ENCODE measurements around the gene NPC1L1.
A peak's percentile ranks its signal among the peaks of the same experiment; 100 is the strongest.

Gene NPC1L1

DNA sequence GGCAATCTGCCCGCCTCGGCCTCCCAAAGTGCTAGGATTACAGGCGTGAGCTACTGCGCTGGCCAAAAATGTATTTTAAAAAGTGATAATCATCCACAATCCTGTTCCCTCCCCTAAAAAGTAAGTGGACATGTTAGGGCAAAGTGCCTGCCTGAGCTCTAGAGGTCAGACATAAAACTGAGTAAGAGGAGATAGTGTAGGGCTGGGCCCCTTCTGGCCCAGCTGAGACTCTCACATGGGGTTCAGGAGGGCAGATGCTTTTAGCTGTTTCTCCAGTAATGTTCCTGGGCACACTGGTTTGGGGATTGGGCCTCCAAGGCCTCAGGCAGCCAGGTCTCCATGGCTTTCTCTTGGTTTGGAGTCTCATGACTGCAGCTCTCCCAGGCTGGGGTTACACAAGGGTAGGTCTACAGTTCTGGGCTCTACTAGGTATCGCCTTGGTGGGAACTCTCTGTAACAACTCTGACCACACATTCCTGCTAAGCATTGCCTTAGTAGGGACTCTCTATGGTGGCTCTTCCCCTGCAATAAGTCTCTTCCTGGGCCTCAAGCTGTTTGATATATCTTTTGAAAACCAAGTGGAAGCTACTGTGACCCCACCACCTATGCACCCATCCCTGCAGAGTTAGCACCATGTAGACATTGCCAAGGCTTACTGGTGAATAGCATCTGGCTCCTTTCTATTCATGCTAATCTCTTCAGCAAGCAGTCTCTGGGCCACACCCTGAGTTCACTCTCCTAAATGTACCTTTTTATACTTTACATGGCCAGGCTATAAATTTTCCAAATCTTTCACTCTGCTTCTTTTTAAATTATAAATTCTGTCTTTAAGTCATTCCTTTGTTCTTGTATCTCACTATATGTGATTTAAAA, 43.7 kb downstream of the NPC1L1 start:
- DNase-seq = no peak

- no peak for DNase-seq
These were observed 44.7 kb downstream of the NPC1L1 start for GRCh38 chr7:44496385-44496784.

GRCh38 chr7:44494960-44495359, 46.2 kb downstream of the NPC1L1 start:
- no peak for DNase-seq

GRCh38 chr7:44491229-44491628, 49.9 kb downstream of the NPC1L1 start:
- DNase-seq = no peak

DNA sequence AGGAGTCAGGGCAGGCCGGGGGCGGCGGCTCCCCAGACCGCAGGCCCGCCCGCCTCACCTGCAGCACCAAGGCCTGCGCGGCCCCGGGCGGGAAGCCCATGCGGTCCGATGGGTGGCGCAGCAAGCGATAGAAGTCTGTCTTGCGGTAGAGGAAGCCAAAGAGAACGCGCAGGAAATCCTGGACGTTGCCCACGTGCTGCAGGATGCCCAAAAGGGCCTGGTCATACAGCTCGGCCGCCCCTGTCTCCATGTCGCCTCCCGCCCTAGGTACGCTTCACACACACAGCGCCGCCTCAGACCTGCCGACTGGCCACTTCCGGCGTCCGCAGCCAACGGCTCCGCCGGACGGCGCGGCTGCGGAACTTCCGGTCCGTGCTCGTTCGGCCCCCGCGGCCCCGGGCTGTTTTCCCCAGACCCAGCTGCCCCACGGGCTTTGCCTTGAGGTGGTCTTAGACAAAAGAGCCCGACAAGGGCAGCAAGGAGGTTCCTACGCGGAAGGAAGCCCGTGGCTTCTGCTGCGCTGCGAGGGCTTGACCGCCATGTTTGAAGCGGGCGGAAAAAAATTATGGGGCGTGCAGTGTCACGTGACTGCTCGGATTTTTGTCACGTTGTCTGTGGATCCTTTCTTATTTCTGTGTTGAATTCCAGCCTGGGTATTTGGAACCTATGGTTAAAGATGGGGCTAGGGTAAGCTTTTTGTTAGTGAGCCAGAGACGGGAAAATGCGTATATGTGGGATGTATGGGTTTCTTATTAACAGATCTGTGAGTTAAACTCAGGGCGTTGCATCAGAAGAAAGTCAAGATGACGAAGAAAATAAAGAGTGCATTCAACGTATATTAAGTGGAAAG, 50.6 kb downstream of the NPC1L1 start, which contains the start of gene NUDCD3:
TSS of gene NUDCD3 (minus strand) at position 308 of the 850 bp plus-strand sequence. CDS start at position 250, 58 bp downstream.
- DNase-seq = peak; percentile 83

- DNase-seq = no peak
These were observed 51.2 kb downstream of the NPC1L1 start for GRCh38 chr7:44489955-44490350.

- DNase-seq = no peak
These were observed 52.2 kb downstream of the NPC1L1 start for GRCh38 chr7:44488955-44489354.

- DNase-seq = no peak
These were observed 54.4 kb downstream of the NPC1L1 start for GRCh38 chr7:44486693-44487092.

- no peak for DNase-seq
These were observed 55.1 kb downstream of the NPC1L1 start for GRCh38 chr7:44486001-44486400.

DNA sequence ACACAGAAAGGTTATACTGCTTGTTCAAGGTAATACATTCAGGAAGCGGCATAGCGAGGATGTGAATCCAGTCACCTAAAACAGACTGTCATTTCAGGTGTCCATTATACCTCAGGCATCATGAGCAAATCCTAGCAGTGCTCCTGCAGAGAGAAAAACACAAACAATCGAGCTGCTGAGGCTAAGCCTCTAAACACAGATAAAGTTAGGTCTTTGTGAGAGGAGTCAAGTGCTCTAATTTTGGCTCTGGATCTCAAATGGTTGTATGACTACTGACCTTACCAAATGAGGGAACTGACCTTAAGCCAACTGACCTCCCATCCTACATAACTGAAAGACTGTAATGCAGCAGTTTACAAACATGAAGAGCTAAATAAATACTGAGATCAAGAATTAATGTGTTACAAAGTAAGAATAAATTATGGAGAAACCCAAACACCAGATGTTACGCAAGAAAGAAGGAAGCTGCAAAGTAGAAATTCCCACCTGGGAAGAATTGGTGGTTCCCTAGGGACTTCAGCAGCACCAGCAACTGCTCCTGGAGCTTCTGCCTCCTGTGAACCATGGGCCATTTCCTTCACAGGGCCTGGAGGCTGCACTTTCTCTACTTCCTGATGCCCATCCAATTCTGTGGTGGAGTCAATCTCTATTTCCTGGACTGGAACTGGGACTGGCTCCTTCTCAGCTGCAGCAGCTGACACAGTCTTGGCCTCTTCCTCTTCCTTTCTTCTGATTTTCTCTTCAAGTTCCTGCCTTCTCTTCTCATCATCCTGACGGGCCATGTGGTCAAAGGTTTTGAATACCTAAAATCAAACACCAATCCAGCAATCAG, 56.4 kb downstream of the NPC1L1 start:
- DNase-seq = no peak

GRCh38 chr7:44482502-44483485, 58.3 kb downstream of the NPC1L1 start:
- no peak for DNase-seq

DNA sequence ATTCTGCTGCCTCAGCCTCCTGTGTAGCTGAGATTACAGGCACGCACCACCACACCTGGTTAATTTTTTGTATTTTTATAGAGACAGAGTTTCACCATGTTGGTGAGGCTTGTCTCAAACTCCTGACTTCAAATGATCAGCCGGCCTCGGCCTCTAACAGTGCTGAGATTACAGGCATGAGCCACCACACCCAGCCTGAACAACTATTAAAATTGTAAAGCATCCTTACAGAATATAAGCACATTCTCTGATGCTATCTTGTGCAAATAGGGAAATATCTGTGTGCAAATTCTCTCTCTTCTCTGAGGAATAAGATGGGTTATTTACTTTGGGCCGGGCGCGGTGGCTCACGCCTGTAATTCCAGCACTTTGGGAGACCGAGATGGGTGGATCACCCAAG, 63.2 kb downstream of the NPC1L1 start:
- DNase-seq = no peak

GRCh38 chr7:44477063-44477830, 63.9 kb downstream of the NPC1L1 start:
- DNase-seq = peak; percentile 45

DNA sequence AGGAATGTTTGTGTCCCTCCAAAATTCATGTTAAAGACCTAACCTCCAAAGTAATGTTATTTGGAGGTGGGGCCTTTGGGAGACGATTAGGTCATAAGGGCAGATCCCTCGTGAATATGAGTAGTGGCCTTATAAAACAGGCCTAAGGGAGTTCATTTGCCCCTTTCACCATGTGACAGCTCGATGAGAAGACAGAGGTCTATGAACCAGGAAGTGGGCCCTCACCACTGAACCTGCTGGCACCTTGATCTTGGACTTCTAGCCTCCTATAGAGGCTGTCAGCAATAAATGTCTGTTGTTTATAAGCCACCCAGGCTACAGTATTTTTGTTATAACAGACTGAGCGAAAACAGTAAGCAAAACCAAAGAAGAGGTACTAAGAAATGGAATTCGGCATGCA, 64.8 kb downstream of the NPC1L1 start:
- DNase-seq = no peak

DNA sequence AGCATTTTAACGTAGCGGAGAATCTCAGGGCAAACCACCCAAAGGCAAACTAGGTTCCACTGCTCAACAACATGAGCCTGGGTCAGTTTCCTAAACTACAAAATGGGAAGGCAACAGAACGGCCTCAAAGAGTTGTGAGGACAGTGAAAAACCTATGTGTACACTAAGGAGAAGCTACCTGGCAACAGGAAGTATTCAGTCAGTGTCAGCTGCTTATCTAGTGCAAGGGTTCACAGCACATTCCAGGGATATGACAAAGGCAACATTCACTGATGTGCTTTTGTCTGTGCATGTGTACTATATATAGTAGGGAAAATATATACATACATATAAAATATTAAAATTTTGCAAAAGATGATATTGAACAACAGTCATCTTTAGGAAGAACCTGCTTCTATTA, 67.8 kb downstream of the NPC1L1 start:
- no peak for DNase-seq

DNA sequence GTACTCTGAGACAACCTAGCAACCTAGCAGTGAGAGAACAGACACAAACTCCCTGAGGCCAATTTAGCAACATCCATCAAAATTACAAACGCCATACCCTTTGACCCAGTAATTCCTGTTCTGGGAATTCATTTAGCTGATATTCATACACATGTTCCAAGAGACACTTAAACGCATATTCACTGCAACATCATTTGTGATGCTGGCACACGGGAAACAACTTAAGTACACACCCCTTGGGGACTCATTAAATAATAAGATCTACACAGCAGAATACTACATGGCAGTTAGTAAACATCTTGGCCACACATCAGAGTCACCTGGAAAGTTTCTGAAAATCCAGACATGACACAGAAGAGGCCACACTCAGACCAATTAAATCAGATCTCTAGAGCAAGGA, 68.3 kb downstream of the NPC1L1 start:
- no peak for DNase-seq

- DNase-seq = no peak
These were observed 69.3 kb downstream of the NPC1L1 start for GRCh38 chr7:44471850-44472249.

DNA sequence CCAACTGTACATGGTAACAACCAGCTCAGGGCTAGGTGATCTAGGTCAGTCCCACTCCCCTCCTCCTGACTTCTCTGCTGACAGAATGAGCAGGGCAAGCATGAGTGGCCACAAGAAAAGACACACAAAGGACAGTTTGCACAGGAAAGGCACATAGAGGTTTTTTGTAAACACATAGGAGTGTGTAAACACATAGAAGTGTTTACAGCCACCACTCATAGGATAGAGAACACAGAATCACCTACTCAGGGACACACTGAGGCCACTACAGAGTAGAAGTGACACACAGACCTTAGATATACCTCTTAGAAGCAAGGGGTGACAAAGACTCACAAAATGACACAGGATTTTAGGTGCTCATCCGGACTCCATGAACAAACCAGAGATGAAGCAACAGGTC, 69.7 kb downstream of the NPC1L1 start:
- no peak for DNase-seq

DNA sequence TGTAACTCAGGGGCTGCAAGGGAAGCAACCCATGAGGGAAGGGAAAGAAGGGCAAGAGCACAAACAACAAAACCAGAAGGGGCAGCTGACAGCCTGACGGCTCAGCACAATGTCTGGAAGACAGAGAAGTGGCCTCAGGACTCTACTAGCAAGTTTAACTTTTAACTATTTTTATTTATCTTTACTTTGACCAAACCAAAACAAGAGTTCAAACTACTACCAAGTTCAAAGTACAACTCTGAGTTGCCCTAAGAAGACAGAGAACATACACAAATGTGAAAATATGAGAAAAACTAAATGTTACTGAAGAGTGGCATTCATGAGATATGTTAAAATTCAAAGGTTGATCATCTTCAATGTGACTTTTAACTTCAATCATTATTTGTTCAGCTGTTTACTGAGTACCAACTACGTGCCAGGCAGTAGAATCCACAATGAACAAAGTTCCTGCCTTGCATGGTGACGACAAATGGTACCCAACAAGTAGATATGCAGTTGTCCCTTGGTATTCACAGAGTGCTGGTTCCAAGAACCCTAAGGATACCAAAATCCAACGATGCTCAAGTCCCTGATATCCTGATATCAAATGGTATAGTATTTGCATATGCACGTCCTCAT, 70.4 kb downstream of the NPC1L1 start:
- no peak for DNase-seq

GRCh38 chr7:44470135-44470479, 71.0 kb downstream of the NPC1L1 start:
- no peak for DNase-seq

Data from NCI-H526 treated with DMSO at 0.1 percent for 48 hours (cell line).